NT2/D1 (cell line): Measurements from ENCODE around the gene SLC4A1.

Experiments used
- DNase-seq: peaks from one replicate; pipeline ENCODE4 v3.0.0-alpha.2; 2011; ENCODE audit warnings: low read depth, low spot score
- H3K27me3 ChIP-seq: 2 replicates; pipeline ENCODE4 v1.6.0; 2011; ENCODE audit warnings: mild to moderate bottlenecking; ENCODE audit not compliant: insufficient read length, insufficient read depth
- H3K36me3 ChIP-seq: 2 replicates; pipeline ENCODE4 v1.6.1; 2011; ENCODE audit warnings: mild to moderate bottlenecking, low read length, mixed read lengths; ENCODE audit not compliant: insufficient read depth, insufficient read length
- H3K4me1 ChIP-seq: 2 replicates; pipeline ENCODE4 v1.5.1; 2011; ENCODE audit not compliant: insufficient read depth, insufficient read length
- H3K4me3 ChIP-seq: 2 replicates; pipeline ENCODE4 v1.5.1; 2011; ENCODE audit warnings: low read depth; ENCODE audit not compliant: insufficient read length
- H3K9ac ChIP-seq: 2 replicates; pipeline ENCODE4 v1.6.0; 2011; ENCODE audit warnings: low read depth; ENCODE audit not compliant: insufficient read length
- H3K9me3 ChIP-seq: 2 replicates; pipeline ENCODE4 v1.5.1; 2011; ENCODE audit warnings: mild to moderate bottlenecking, low read length; ENCODE audit not compliant: insufficient read depth
- SUZ12 ChIP-seq: IDR thresholded peaks from 2 replicates; pipeline ENCODE4 v1.6.1; 2011; ENCODE audit not compliant: insufficient read length, insufficient read depth; ENCODE audit errors: extremely low read depth
- YY1 ChIP-seq: IDR thresholded peaks from 2 replicates; pipeline ENCODE4 v1.6.1; 2011; ENCODE audit not compliant: insufficient read length, insufficient read depth
- ZNF274 ChIP-seq: IDR thresholded peaks from 2 replicates; pipeline ENCODE4 v1.6.1; 2011; ENCODE audit warnings: mild to moderate bottlenecking, low read depth, low read length

Gene SLC4A1

GRCh38 chr17:44312396-44313104 is 44.6 kb upstream of the SLC4A1 start:
- peaks cover 33% of the 10 kb centered on the region for H3K27me3 ChIP-seq
- TF ChIP-seq ZNF274 (no peak), YY1 (no peak), SUZ12 (no peak)
- no peaks in the 10 kb centered on the region for H3K36me3 ChIP-seq
- no peaks in the 10 kb centered on the region for H3K9me3 ChIP-seq
- H3K4me3 ChIP-seq = no peak overlapping the region
- peaks cover 38% of the 10 kb centered on the region for H3K4me1 ChIP-seq
- H3K9ac ChIP-seq = no peak overlapping the region
- DNase-seq = no peak

DNA sequence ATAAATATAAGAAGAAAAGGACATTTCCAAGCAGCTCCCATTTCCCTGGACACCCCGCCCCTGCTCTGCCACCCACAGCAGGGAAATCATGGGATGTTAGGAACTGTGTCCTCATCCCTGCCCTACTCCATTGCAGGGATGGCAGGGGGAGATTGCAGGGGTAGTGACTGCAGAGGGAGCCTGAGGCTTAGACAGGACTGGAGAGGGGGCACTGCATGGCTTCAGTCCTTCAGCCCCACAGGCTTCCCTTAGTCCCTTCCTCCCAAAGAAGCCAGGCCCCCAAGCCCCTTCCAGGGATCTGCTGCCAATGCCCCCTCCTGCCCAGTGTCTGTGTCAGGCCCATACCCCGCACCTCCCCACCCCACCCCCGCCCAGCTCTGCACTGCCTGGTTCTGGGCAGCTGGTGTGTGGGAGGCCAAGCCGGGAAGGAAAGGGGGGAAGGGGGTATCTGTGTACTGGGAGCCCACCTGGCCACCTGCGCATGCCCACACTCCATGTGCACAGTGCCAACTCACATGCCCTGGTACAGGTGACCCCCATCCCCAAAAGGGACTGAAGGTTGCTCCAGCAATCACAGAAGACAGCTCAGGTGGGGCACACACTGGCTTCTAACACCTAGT is 43.7 kb upstream of the SLC4A1 start:
- Histone ChIP-seq H3K27me3 (peaks cover 39% of the 10 kb centered on the region), H3K9ac (peak overlapping the region; percentile 18), H3K36me3 (no peaks in the 10 kb centered on the region), H3K9me3 (no peaks in the 10 kb centered on the region), H3K4me3 (no peak overlapping the region), H3K4me1 (peaks cover 43% of the 10 kb centered on the region)
- no peak for DNase-seq
- TF ChIP-seq ZNF274 (no peak), SUZ12 (no peak)

- H3K36me3 ChIP-seq = no peaks in the 10 kb centered on the region
- H3K9me3 ChIP-seq = no peaks in the 10 kb centered on the region
- no peak for TF ChIP-seq ZNF274
- no peak for TF ChIP-seq SUZ12
- TF ChIP-seq YY1 = no peak
- H3K4me1 ChIP-seq = peaks cover 40% of the 10 kb centered on the region
- DNase-seq = no peak
- H3K9ac ChIP-seq = no peak overlapping the region
- H3K4me3 ChIP-seq = no peak overlapping the region
- peaks cover 37% of the 10 kb centered on the region for H3K27me3 ChIP-seq
Measured at GRCh38 chr17:44310609-44311376, 42.9 kb upstream of the SLC4A1 start.

- no peaks in the 10 kb centered on the region for H3K36me3 ChIP-seq
- H3K9me3 ChIP-seq = no peaks in the 10 kb centered on the region
- DNase-seq = no peak
- H3K4me3 ChIP-seq = no peak overlapping the region
- peaks cover 32% of the 10 kb centered on the region for H3K27me3 ChIP-seq
- TF ChIP-seq YY1 = no peak
- no peak for TF ChIP-seq ZNF274
- no peak for TF ChIP-seq SUZ12
- H3K4me1 ChIP-seq = peaks cover 36% of the 10 kb centered on the region
- no peak overlapping the region for H3K9ac ChIP-seq
Measured at GRCh38 chr17:44310188-44310587, 42.3 kb upstream of the SLC4A1 start.

DNA sequence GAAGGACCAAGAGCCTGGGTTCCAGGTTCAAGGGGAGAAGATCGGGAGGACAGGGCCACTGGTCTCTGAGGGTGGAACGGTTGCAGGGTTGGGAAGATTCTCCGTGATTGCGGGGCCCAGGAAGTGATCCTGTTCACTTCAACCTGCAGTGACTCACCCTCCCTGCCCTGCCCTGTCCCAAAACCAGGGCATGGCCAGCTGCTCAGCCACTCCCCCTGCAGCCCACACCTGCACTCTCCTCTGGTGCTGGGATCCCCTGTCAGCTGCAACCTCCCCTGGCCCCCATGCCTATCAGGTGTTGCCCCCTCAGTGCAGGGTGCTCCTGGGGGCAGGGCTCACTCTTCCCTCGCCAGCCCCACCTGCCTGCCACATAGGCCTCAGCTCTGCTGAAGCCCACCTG is 41.5 kb upstream of the SLC4A1 start:
- Histone ChIP-seq H3K36me3 (no peaks in the 10 kb centered on the region), H3K9me3 (no peaks in the 10 kb centered on the region), H3K4me3 (no peak overlapping the region), H3K4me1 (peaks cover 36% of the 10 kb centered on the region), H3K27me3 (peaks cover 25% of the 10 kb centered on the region), H3K9ac (no peak overlapping the region)
- DNase-seq = no peak
- TF ChIP-seq SUZ12 (no peak), ZNF274 (no peak), YY1 (no peak)

GRCh38 chr17:44308865-44309264 is 40.9 kb upstream of the SLC4A1 start:
- TF ChIP-seq SUZ12 (no peak), YY1 (no peak)
- Histone ChIP-seq H3K9me3 (no peaks in the 10 kb centered on the region), H3K27me3 (peaks cover 19% of the 10 kb centered on the region), H3K4me3 (peak overlapping the region; percentile 15), H3K4me1 (peaks cover 36% of the 10 kb centered on the region), H3K36me3 (no peaks in the 10 kb centered on the region), H3K9ac (peak overlapping the region; percentile 23)
- no peak for DNase-seq

GRCh38 chr17:44308320-44308818 is 40.4 kb upstream of the SLC4A1 start, which contains the start of gene RUNDC3A:
Gene RUNDC3A, plus strand, starts transcription at chr17:44308601. Its CDS starts 232 bp downstream, at chr17:44308833.
- DNase-seq = peak; percentile 77
- Histone ChIP-seq H3K4me1 (peaks cover 36% of the 10 kb centered on the region), H3K9ac (peak within 1 kb of the TSS; percentile 76)

More at GRCh38 chr17:44308320-44308818, 40.4 kb upstream of the SLC4A1 start, which contains the start of gene RUNDC3A:
- Histone ChIP-seq H3K36me3 (no peaks in the 10 kb centered on the region), H3K9me3 (no peaks in the 10 kb centered on the region), H3K4me3 (peak within 1 kb of the TSS; percentile 44), H3K27me3 (peaks cover 18% of the 10 kb centered on the region)
- TF ChIP-seq SUZ12 (no peak), YY1 (no peak), ZNF274 (no peak)
